HG03460 (cell line): ENCODE results near the gene TPST2.

ENCODE experiments used
- ATAC-seq: cut with Tn5 transposase; IDR thresholded peaks from one replicate; pipeline ENCODE4 v1.9.1; 2021; ENCODE audit not compliant: unreplicated experiment

Gene TPST2

DNA sequence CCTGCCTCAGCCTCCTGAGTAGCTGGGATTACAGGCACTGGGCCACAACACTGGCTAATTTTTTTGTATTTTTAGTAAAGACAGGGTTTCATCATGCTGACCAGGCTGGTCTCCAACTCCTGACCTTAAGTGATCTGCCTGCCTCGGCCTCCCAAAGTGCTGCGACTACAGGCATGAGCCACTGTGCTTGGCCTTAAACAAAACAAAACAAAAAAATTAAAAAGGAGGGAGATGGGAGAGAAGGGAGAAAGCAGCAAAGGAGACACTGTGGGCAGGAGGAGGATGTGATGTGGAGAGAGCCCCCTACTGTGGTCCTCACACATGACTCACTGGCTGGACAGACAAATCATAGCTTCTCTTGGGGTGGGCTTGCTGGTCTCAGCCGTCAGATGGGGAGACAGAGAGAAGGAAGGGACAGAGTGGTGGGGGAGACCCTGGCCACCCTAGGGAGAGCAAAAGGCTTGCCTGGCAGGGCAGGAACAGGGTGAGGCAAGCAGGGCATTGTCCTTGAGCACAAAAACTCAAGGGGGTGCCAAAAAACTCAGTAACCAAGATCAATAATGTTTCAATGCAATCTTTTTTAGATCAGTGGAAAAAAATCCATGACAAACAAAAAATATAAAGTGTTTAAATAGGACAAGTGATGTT is 31.6 kb downstream of the TPST2 start:
- ATAC-seq: no peak

DNA sequence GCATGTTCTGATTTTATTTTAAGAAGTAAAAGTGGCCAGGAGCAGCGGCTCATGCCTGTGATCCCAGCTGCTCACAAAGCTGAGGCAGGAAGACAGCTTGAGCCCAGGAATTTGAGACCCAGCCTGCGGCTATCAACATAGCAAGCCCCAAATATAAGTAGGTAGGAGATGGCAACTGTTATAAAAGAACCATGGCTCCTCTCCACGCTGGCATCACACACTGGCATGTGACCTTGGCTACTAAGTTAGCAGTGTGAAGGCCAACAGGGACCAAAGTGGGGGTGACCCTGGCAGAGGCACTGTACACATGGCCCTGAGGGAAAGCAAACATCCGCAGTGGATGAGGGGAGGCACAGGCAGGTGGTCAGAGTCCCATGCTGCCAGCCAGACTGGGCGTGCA is 33.0 kb downstream of the TPST2 start:
- ATAC-seq: no peak

DNA sequence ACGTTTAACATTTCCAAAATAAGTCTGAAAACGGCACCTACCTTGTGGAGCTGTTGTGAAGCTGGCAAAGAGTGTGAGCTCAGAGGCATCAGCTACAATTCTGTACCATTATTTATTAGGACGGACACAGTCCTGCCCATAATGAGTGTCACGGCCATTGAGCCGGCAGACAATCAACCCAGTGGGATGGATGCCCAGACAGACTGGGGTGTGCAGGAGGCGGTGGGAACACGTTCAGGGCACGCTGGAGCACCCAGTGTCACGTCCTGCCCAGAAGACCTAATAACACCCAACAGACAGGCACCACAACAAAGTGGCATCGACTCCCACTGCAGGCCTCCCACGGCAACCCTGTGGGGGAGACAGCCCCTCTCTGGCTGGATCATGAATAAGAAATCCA is 34.5 kb downstream of the TPST2 start:
- no peak for ATAC-seq

DNA sequence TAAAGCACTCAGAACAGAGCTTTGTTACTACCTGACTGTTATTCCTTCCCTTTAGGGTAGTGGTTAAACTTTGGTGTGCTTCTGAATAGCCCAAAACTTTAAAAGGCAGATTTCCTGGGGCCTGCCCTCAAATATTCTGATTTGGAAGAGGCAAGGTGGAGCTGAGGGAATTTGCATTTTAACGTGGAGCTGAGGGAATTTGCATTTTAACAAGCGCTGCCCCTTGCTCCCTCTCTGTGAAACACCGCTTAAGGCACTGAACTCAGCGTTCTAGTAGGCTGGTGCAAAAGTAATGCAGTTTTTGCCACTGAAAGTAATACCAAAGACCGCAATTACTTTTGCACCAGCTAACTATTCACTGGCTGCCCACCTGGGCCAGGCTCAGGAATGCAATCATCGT is 35.0 kb downstream of the TPST2 start:
- no peak for ATAC-seq

DNA sequence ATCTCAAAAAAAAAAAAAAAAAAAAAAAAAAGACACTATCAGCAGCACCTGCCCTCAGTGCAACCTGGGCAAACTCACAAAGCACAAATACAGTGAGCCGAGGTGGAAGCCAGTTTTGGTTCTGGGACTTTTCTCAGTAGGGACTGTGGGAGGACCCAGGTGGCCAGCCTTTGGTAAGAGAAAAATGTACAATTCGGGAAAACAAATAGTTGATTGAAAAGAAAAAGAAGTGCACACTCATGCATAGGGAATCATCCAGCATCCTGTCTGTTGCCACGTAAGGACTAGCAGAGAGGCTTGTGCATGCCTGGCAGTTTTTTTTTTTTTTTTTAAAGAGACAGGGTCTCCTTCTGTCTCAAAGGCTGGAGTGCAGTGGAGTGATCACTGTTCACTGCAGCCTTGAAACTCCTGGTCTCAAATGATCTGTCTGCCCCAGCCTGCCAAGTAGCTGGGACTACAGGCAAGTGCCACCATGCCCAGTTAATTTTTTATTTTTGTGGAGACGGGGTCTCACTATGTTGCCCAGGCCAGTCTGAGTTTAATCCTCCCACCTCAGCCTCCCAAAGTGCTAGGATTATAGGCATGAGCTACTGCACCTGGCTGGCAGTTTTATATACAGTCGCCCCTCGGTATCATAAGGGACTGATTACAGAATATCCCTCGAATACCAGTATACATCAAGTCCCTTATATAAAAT is 36.7 kb downstream of the TPST2 start:
- ATAC-seq: no peak

DNA sequence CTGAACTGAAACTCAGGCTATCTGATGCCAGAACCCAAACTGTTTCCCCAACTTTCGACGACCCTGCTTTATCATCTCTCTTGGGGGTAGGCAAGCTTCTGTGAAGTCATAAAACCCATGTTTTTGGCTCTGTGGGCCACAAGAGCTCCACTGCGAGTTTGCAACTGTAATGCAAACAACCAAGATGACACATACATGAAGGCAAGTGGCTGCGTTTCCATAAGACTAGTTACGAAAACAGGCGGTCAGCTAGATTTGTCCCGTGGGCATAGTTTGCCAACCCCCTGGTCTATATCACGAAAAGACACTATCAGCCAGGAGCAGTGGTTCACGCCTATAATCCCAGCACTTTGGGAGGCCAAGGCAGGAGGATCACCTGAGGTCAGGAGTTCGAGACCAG is 37.5 kb downstream of the TPST2 start:
- no peak for ATAC-seq

DNA sequence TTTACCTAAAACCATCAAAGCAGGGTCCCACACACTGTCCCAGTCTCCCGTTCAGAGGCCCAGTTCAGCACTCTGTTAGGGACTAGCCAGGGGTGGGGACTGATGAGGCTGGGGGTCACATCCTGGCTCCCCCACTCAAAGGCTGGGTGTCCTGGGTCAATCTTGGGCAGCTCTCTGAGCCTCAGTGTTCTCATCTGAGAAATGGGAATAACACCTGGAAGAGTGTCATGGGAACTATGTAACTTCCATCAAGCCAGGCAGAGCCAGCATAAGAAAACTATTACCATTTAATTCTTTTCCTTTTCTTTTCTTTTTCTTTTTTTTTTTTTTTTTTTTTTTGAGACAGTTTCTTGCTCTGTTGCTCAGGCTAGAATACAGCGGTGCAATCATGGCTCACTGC is 38.4 kb downstream of the TPST2 start:
- ATAC-seq: no peak

DNA sequence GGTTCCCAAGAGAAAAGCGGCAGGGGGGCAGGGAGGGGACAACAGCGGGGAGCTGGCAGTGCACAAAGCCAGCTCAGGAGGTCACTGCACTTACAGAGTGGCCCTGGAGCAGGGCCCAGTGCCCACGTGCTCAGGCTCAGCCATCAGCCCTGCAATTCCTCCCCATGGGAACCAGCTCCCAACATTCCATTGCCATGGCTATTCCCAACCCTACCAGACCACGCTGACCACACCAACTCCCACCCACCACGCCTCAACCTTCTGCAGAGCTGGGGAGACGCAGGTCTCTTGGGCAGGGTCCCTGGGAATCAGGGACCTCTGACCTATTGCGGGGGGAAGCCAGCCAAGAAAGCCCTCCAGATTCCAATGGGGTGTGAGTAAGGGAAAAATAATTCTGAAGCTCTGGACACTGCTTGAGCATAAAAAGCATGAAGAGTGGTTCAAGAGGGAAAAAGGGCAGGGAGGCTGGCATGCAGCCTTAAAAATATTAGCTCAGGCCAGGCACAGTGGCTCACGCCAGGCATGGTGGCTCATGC is 39.4 kb downstream of the TPST2 start:
- ATAC-seq: no peak

DNA sequence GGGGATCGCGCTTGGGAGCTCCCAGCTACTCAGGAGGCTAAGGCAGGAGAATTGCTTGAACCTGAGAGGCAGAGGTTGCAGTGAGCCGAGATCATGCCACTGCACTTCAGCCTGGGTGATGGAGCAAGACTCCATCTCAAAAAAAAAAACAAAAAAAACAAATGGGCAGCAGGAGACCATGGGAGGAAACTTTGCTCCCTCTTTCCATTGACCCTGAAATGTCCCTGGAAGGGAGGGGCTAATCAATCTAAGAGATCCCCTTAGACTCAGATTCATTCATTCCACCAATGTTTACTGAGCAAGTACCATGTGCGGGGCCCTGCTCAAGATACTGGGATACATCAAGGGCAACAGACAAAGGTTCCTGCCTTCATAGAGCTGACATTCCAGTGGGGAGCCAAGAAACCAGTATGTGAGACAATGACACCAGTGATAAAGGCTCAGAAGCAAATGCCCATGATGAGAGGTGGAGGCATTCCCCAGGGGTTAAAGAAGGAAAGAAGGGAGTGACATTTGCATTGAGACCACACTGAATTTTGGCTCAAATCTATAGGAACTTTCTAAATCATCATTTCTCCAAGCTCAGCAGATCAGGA is 39.9 kb downstream of the TPST2 start:
- ATAC-seq: no peak

DNA sequence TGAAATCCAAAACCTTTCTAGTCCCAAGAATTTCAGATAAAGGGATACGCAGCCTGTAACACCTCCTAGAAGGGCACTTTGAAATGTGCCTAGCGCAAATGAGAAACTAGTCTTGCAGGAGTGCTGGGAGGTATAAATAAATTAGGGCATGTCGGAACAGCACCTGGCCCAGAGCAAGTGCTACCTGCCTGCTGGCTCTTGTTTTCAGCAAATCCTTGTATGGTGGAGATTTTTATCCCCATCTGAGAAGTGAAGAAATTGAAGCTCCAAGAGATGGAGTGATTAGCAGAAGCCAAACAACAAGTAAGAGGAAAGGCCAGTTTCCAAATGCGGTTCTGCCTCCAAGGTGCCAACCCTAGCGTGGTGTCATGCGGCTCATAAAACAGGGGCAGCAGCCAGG is 40.9 kb downstream of the TPST2 start:
- ATAC-seq: no peak

DNA sequence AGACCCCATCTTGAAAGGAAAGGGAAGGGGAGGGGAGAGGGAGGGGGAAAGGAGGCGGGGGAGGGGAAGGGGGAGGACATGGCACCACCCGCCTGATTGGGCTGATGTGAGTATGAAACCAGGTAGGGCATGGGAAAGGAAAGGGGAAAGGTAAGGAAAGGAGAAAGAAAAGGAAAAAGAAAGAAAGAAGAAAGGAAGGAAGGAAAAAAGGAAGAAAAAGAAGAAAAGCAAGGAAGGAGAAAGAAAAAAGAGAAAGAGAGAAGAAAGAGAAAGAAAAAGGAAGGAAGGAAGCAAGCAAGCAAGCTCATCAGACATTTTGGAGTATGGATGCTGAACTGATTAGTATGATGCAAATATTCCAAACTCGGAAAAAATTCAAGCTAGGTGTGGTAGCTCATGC is 41.6 kb downstream of the TPST2 start:
- ATAC-seq: no peak

DNA sequence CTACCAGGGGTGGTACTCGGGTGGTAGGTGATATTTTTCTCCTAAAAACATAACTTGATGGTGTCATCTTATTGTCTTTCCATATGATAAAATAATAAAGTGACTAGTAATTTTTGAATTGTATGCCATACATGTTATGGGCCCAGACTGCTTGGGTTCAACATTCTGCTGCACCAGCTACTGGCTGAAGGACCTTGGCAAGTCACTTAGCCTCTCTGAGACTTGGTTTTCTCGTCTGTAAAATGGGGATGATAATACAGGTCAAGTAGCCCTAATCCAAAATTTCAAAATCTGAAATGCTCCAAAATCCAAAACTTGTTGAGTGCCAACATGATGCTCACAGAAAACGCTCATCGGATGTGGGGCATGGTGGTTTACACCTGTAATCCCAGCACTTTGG is 42.1 kb downstream of the TPST2 start:
- no peak for ATAC-seq

DNA sequence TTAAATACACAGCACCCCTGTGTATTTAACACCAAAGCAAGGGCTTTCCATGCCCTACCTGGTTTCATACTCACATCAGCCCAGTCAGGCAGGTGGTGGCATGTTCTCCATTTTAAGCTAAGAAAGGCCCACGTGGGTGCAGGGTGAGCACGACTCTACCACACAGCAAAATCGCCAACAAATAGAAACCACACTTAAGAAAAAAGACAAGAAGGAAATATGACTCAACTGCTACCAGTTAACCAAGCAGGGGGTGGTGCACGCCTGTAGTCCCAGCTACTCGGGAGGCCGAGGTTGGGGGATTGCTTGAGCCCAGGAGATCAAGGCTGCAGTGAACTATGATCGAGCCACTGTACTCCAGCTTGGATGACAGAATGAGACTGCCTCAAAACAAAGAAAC is 42.5 kb downstream of the TPST2 start:
- no peak for ATAC-seq

DNA sequence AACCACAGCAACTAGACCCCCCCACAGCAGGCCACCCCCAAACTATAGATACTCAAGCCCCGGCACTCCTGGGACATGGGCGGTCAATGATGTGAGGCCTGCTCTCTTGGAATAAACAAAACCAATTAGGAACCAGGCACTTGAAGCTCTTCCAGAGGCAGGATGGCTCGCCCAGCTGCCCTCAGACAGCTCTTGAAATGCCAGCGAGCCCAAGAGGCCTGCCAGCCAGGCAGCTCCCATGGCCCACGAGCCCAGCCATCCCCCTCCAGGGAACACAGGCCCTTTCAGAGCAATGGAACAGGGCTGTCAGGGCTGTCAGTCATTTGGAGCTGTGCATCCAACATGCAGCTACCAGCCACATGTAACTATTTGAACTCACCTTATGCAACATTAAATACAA is 43.6 kb downstream of the TPST2 start:
- ATAC-seq: no peak

DNA sequence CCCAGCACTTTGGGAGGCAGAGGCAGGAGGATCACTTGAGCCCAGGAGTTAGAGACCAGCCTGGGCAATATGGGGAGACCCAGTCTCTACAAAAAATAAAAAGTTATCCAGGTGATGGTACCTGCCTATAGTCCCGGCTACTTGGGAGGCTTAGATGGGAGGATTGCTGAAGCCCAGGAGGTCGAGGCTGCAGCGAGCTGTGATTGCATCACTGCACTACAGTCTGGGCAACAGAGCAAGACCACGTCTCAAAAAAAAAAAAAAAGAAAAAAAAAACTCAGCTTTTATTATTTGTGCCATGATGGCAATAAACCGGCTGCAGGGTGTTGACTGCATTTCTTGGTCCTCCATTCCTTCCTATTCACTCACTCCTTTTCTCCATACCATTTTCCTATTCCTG is 44.1 kb downstream of the TPST2 start:
- ATAC-seq: no peak

DNA sequence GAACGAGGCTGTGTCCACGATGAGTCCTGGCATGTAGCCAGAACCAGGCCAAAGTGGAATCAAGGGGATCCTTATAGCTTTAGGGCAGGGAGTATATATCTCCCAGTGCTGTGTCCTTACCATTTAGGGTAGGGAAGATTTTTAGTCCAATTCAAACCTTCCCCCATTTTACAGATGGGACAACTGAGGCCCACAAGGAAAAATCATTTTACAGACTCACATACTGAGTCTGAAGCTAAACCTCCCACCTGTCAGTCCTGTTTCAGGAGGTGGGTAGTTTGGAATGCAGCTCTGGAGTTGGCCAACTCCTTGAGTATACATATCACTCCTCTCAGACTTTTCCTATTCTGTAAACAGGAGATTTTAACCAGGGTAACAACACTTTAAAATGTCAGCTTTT is 44.5 kb downstream of the TPST2 start:
- no peak for ATAC-seq

DNA sequence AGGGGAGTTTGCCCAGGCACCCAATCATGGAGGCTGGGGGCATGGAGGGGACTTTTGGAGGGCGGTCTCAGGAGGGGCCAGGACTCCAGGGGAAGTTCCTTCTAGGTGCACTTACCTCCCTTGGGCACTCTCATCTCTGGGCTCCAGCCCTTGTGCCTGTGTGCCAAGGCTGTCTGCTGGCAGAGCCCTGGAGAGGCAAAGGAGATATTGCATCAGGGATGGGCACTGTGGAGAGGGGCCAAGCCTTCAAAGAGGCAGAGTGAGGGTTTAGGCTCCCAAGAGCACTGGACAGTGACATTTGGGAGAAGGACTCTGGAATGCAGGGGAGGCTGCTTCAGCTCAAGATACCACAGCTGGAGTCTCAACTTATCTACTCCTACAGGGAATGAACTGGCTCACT is 45.4 kb downstream of the TPST2 start:
- ATAC-seq: no peak

DNA sequence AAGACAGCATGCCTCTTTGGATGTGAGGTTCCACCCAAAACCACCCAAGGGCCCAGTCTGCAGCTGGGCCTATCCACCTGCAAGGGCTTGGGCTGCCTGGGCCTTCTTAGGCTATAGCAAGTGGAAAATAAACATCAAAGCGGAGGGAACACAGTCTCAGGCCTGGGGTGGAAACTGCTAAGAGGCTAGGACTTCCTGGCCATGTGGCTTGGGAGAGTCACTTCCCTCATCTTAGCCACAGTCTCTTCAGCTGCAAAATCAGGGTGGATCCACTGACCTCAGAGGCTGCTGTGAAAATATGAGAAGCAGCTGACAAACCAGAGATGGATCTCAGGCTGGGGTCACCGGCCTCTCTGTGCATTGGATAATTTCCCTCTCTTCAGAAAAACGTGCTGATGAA is 47.1 kb downstream of the TPST2 start:
- no peak for ATAC-seq

DNA sequence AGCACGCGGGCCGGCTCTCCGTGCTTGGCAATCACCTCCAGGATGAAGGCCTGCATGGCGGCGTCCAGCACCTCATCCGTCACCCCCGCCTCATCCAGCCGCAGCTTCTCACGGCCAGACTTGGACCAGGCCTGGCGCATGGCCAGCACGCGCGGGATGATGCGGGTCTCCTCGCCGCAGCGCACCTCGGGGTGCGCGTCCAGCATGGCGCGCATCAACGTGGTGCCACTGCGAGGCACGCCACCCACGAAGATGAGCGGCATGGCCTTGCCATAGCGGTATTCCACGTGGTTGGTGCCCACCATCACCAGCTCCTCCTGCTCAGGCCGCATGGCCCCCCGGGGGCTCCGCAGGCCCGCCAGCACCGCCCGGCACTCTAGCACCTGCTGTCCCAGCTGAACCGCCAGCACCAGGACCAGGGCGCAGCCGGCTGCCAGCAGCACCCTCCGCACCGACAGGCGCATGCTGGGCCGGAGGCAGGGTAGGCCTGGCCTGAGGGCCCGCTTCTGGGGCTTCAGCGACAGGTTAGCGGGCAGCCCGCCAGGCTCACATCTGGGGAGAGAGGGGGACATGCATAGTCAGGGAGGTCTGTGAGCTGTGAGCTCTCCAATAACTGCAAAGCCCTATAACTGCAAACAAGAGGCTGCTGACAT is 48.6 kb downstream of the TPST2 start:
- no peak for ATAC-seq

DNA sequence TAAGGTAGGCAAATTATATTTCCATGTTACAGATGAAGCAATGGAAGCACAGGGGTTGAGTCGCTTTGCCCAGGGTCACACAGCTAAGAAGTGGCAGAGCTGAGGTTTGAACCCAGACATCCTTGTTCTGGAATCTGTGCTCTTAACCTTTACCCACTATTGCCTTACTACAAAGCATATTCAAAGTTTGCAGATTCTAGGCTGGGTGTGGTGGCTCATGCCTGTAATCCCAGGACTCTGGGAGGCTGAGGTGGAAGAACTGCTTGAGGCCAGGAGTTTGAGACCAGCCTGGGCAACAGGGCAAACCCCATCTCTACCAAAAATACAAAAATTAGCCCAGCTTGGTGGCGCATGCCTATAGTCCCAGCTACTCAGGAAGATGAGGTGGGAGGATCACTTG is 49.8 kb downstream of the TPST2 start:
- ATAC-seq: no peak

DNA sequence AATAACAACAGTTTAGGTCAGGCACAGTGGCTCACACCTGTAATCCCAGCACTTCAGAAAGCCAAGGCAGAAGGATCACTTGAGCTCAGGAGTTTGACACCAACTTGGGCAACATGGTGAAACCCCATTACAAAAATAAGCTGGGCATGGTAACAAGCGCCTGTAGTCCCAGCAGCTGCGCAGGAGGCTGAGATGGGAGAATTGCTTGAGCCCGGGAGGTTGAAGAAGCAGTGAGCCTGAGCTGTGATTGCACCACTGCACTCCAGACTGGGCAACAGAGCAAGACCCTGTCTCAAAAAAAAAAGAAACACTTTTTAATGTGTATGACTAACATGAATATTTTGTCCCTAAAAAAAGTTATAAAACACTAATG is 53.2 kb downstream of the TPST2 start:
- ATAC-seq: no peak
